Transverse colon (tissue), 3 donors: ENCODE data around the gene UBR7.

ENCODE experiments used
- EP300 ChIP-seq: sonication (generic); formaldehyde crosslinking; IDR thresholded peaks from one replicate; pipeline ENCODE4 v1.6.1; 2017; ENCODE audit warnings: antibody characterized with exemption, low read depth
- POLR2AphosphoS5 ChIP-seq, 3 donors: sonication (generic); formaldehyde crosslinking; IDR thresholded peaks; one replicate each; pipeline ENCODE4 v1.6.1; 2016; ENCODE audit warnings: antibody characterized with exemption in 3 of 3

DNA sequence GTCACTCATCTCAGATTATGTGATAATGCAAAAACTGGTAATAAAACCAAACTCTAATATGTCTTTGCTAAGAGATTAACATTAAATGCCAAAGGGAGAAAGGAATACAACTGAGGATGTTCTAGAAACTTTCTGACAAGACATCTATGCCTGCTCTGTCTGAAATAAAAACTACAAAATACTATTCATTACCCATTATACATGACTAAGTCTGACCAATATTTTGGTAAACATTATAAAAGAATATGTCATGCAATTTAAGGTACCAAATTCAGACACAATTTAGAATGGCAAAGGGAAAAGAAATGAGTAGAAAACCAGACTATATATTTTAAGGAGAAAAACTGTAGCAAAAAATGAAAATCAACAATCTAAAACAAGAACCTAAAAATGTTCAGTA, 39.5 kb downstream of the UBR7 start:
- TF ChIP-seq POLR2AphosphoS5 (IDR thresholded peaks at IDR 0.05) (no peak), EP300 (no peak)
